ENCODE measurements around the gene RARA. TPM values are rescaled to one million over a fixed set of nuclear protein-coding genes. Genes with fewer than 3 reads are reported as not detected.

RARA gene
- polyA plus RNA-seq, 1 experiment = 4.9 TPM

GRCh38 chr17:40349895-40350688 lies 41.1 kb downstream of the RARA start:
- Histone ChIP-seq H3K27ac (ENCODE audit: low read depth, low read length) (no peak overlapping the region), H3K9me3 (ENCODE audit: control insufficient read depth, insufficient read depth, low read length) (no peaks in the 10 kb centered on the region; the same call in 1 of the 2 replicates), H3K27me3 (ENCODE audit: control insufficient read depth, insufficient read depth, low read length) (no peaks in the 10 kb centered on the region), H3K4me3 (ENCODE audit: low read depth, low read length) (no peak overlapping the region)
- CTCF ChIA-PET = no interaction called here
- DNase-seq (ENCODE audit: low read depth, low spot score) = no peak
- TF ChIP-seq CTCF (IDR thresholded peaks at IDR 0.05; ENCODE audit: low read depth, low read length) = no peak
- POLR2A ChIA-PET = no interaction called here

- POLR2A ChIA-PET = interaction anchor here (0.6 kb wide), 1 partner anchor 140 kb away, joined by 4 read pairs; no protein-coding TSS in a partner anchor
- no peak for TF ChIP-seq CTCF (IDR thresholded peaks at IDR 0.05; ENCODE audit: low read depth, low read length)
Measured at GRCh38 chr17:40350689-40351358, 41.8 kb downstream of the RARA start.

GRCh38 chr17:40351359-40352236 lies 42.6 kb downstream of the RARA start:
- H3K9me3 ChIP-seq (ENCODE audit: control insufficient read depth, insufficient read depth, low read length) = no peaks in the 10 kb centered on the region
- H3K27ac ChIP-seq (ENCODE audit: low read depth, low read length) = no peak overlapping the region
- CTCF ChIA-PET = interaction anchor here (1.5 to 3.8 kb wide), 3 partner anchors 35 to 50 kb away, joined by 3 to 13 read pairs (median 9); no protein-coding TSS in a partner anchor
- DNase-seq (ENCODE audit: low read depth, low spot score) = no peak
- no peak for TF ChIP-seq CTCF (IDR thresholded peaks at IDR 0.05; ENCODE audit: low read depth, low read length)
- H3K4me3 ChIP-seq (ENCODE audit: low read depth, low read length) = no peak overlapping the region
- H3K27me3 ChIP-seq (ENCODE audit: control insufficient read depth, insufficient read depth, low read length) = no peaks in the 10 kb centered on the region
- POLR2A ChIA-PET = interaction anchor here (0.6 kb wide), 1 partner anchor 139 kb away, joined by 4 read pairs; no protein-coding TSS in a partner anchor

More at GRCh38 chr17:40350689-40351358, 41.8 kb downstream of the RARA start:
- no peaks in the 10 kb centered on the region for H3K27me3 ChIP-seq (ENCODE audit: control insufficient read depth, insufficient read depth, low read length)
- H3K9me3 ChIP-seq (ENCODE audit: control insufficient read depth, insufficient read depth, low read length) = no peaks in the 10 kb centered on the region
- no peak overlapping the region for H3K27ac ChIP-seq (ENCODE audit: low read depth, low read length)
- H3K4me3 ChIP-seq (ENCODE audit: low read depth, low read length) = no peak overlapping the region
- DNase-seq (ENCODE audit: low read depth, low spot score) = no peak
- CTCF ChIA-PET = interaction anchor here (2.2 kb wide), 1 partner anchor 49 kb away, joined by 9 read pairs; no protein-coding TSS in a partner anchor

GRCh38 chr17:40352237-40352778 lies 43.3 kb downstream of the RARA start:
- no peak for DNase-seq (ENCODE audit: low read depth, low spot score)
- no peak overlapping the region for H3K27ac ChIP-seq (ENCODE audit: low read depth, low read length)
- no peak for TF ChIP-seq CTCF (IDR thresholded peaks at IDR 0.05; ENCODE audit: low read depth, low read length)
- ChIA-PET POLR2A (no interaction called here), CTCF (interaction anchor here (1.0 to 3.8 kb wide), 4 partner anchors 35 to 50 kb away, joined by 3 to 13 read pairs (median 6); no protein-coding TSS in a partner anchor)
- no peak overlapping the region for H3K4me3 ChIP-seq (ENCODE audit: low read depth, low read length)
- H3K9me3 ChIP-seq (ENCODE audit: control insufficient read depth, insufficient read depth, low read length) = no peaks in the 10 kb centered on the region
- no peaks in the 10 kb centered on the region for H3K27me3 ChIP-seq (ENCODE audit: control insufficient read depth, insufficient read depth, low read length)

Measured in AG04450 (cell line).